HG03025 (cell line): ENCODE measurements around the gene EXOC1.
A peak's percentile ranks its signal among the peaks of the same experiment; 100 is the strongest.

ENCODE experiments used
- ATAC-seq: cut with Tn5 transposase; IDR thresholded peaks from one replicate; pipeline ENCODE4 v1.9.1; 2021; ENCODE audit warnings: mild to moderate bottlenecking, moderate library complexity; ENCODE audit not compliant: unreplicated experiment, low FRiP score

Gene EXOC1

DNA sequence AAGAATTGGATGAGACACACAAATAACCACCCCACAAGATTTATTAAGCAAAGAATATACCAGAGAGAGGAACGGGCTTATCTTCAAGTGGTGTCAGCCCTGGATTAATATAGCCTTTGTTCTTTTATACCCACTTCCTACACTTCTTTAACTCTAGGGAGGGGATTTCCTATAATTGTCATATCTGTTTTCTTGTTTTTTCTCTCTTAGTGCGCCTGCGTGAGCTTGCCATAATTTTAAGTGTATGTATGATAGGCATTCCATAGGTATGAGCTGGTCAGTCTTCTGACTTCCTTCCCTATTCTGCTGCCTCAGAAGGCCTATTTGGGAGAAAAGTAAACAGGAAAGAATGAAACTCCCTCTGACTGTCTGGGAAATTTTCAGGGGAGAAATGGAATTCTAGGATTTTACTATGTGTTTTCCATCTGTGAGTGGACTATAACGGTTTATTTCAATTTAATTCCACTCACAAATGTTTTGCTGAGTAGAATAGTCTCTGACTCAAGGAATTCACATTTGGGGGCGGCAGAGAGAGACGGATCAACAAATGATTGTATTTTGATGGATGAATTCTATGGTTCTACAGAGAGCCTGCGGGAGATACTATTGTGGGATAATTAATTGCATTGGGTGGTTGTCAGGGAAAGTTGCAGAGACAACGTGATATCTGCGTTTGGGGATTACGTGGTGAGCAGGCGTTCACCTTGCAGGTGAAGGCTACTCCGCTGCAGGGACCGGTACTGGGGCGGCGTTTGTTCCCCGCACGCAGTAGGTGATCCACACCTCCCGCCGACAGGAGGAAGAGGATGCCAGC, 94.7 kb downstream of the EXOC1 start:
- no peak for ATAC-seq

DNA sequence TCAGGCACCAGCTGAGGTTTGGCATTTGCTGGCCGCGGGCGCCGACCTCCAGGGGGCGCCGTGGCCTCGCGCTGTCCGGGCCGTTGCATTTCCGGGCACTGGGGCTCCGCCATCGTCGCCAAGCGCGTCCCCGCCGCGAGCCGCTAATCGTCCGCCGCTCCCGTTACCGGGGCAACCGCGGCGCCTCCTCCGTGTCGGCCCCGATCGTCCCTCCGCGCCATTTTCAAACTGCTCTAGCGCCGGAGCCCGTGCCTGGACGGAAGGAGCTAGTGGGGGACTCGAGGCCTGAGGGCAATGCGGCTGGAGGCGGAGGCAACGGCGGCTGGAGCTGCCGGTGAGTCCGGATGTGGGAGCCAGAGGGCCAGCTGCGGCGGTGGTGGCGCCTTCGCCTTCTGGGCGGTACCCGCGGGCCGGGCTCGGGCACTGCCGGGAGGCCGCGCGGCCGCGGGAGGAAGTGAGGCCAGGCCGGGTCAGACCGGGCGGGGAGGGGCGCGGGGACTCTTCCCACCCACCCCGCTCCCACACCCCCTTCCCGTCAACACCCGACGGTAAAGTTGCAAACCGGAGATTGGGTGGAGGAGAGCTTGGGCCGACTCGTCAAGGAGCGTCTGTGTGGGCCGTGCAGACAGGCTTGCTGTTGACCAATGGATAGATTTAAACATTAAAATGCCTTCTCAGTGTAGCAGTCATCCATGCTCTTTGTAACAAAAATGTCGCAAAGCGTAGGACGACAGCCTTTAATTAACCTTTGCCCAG, 95.5 kb downstream of the EXOC1 start, which contains the start of gene CEP135:
TSS of gene CEP135 (plus strand) at position 220 of the 756 bp plus-strand sequence. CDS start 3,186 bp downstream, outside the sequence.
- peak; percentile 72 for ATAC-seq

DNA sequence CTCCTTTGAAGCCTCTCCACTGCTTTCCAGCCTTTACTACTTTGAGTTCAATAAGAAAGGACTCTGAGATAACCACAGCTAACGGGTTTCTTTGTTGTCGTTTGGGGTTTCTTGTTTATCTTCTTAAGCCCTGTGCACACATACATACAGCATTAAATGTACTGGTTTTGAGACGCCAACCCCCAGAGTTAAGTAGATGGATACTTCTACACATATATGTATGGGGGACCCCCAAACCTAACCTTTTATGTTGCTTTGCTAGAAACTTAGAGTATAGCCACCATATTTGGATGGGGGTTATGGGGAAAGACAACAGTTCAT, 96.0 kb downstream of the EXOC1 start:
- no peak for ATAC-seq

DNA sequence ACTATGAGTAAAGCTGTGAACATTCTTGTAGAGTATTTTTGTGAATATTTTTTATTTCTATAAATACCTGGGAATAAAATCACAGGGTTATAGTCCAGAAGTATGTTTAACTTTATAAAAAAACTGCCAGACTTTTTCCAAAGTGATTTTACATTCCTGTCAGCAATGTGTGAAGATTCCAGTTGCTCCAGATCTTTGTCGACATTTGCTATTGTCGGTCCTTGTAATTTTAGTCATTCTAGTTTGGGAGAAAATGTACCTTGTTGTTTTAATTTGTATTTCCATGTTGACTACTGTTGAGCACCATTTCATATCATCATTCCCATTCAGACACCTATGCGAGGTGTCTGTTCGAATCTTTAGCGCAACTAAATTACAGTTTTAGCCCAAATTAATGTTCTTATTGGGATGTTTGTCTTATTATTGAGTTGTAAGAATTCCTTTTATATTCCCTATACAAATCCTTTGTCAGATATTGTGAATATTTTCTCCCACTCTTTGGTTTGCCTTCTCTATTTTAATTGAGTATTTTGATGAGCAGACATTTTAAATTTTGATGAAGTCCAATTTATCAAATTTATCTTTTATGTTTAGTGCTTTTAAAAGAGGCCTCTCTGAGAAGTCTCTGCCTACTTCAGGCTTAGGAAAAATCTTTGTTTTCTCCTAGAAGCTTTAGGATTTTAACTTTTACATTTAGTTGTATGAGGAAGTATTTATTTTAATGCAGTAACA, 97.9 kb downstream of the EXOC1 start:
- no peak for ATAC-seq
